CD14-positive monocyte (primary cell): ENCODE results near the gene ABCC3. TPM values are rescaled to one million over a fixed set of nuclear protein-coding genes. Genes with fewer than 3 reads are reported as not detected.
A peak's percentile ranks its signal among the peaks of the same experiment; 100 is the strongest.

Experiments
- DNase-seq, 3 donors: peaks; one replicate each; pipeline ENCODE4 v3.0.0-alpha.2; 2011 to 2022
- H2AFZ ChIP-seq: 2 replicates; pipeline ENCODE4 v1.6.0; 2012; ENCODE audit warnings: mild to moderate bottlenecking, low read depth, low read length, inconsistent platforms; ENCODE audit not compliant: insufficient read depth, poor library complexity, severe bottlenecking
- H3K27ac ChIP-seq, 2 donors: 1 replicate in 1 of 2; 2 replicates in 1 of 2; pipeline ENCODE4 v1.5.1; 2012 to 2013; ENCODE audit warnings: low read length in 2 of 2, control low read depth in 1 of 2, inconsistent platforms in 1 of 2, low read depth in 1 of 2, mild to moderate bottlenecking in 1 of 2
- H3K27me3 ChIP-seq, 2 donors: one replicate each; pipeline versions ENCODE4 v1.6.0 to v1.6.1; 2011 to 2013; ENCODE audit warnings: low read length in 2 of 2; ENCODE audit not compliant: control insufficient read depth in 2 of 2, insufficient read depth in 2 of 2
- H3K36me3 ChIP-seq, 2 donors: replicated peaks in 1 of 2; 1 replicate in 1 of 2; 2 replicates in 1 of 2; pipeline versions ENCODE4 v1.5.1 to v1.6.1; 2012 to 2013; ENCODE audit warnings: low read length in 2 of 2, control low read depth in 1 of 2, inconsistent platforms in 1 of 2, mild to moderate bottlenecking in 1 of 2; ENCODE audit not compliant: insufficient read depth in 2 of 2, control insufficient read depth in 1 of 2
- H3K4me1 ChIP-seq, 2 donors: 1 replicate in 1 of 2; 2 replicates in 1 of 2; pipeline versions ENCODE4 v1.5.1 to v1.6.1; 2012 to 2013; ENCODE audit warnings: low read length in 2 of 2, control low read depth in 1 of 2, inconsistent platforms in 1 of 2, mild to moderate bottlenecking in 1 of 2, moderate library complexity in 1 of 2; ENCODE audit not compliant: insufficient read depth in 2 of 2, control insufficient read depth in 1 of 2
- H3K4me2 ChIP-seq: replicated peaks from 2 replicates; pipeline ENCODE3; 2012; ENCODE audit warnings: low read length, moderate library complexity, mild to moderate bottlenecking; ENCODE audit not compliant: poor library complexity, severe bottlenecking; ENCODE audit errors: extremely low read depth
- H3K4me3 ChIP-seq, 3 experiments: fragments of 200-600 bp in 1 of 3; sonication (generic) in 1 of 3; replicated peaks in 1 of 3; 1 replicate in 2 of 3; 2 replicates in 1 of 3; pipeline ENCODE4 v1.5.1; 2011 to 2013; ENCODE audit warnings: low read length in 3 of 3, mild to moderate bottlenecking in 3 of 3, control low read depth in 2 of 3, low read depth in 2 of 3, inconsistent platforms in 1 of 3, moderate library complexity in 1 of 3
- H3K79me2 ChIP-seq: 2 replicates; pipeline ENCODE4 v1.6.0; 2012; ENCODE audit warnings: mild to moderate bottlenecking, control low read depth, inconsistent platforms, low read length, moderate library complexity; ENCODE audit not compliant: insufficient read depth
- H3K9ac ChIP-seq: 2 replicates; pipeline ENCODE4 v1.6.0; 2017; ENCODE audit warnings: low read length, mild to moderate bottlenecking; ENCODE audit not compliant: insufficient read depth, poor library complexity, severe bottlenecking
- H3K9me3 ChIP-seq, 2 donors: replicated peaks in 1 of 2; 1 replicate in 1 of 2; 2 replicates in 1 of 2; pipeline versions ENCODE4 v1.5.1 to v1.6.1; 2012 to 2013; ENCODE audit warnings: low read length in 2 of 2, control low read depth in 1 of 2; ENCODE audit not compliant: control insufficient read depth in 1 of 2, insufficient read depth in 1 of 2
- H4K20me1 ChIP-seq: 2 replicates; pipeline ENCODE4 v1.6.0; 2012; ENCODE audit warnings: mild to moderate bottlenecking, low read length, control low read depth, moderate library complexity; ENCODE audit not compliant: insufficient read depth
- H3K27ac Mint-ChIP-seq, 7 donors: one replicate each; pipeline ENCODE4 v1.8.0; 2020; ENCODE audit warnings: mild to moderate bottlenecking in 7 of 7, mixed read lengths in 7 of 7, moderate library complexity in 6 of 7, inconsistent platforms in 2 of 7
- H3K27me3 Mint-ChIP-seq, 3 donors: one replicate each; pipeline ENCODE4 v1.8.0; 2021 to 2022; ENCODE audit warnings: low read depth in 3 of 3, mild to moderate bottlenecking in 3 of 3, mixed read lengths in 3 of 3, moderate library complexity in 3 of 3, inconsistent platforms in 1 of 3
- H3K36me3 Mint-ChIP-seq, 2 donors: one replicate each; pipeline ENCODE4 v1.8.0; 2020; ENCODE audit warnings: mixed read lengths in 2 of 2, inconsistent platforms in 1 of 2, mild to moderate bottlenecking in 1 of 2
- H3K4me1 Mint-ChIP-seq: one replicate; pipeline ENCODE4 v1.8.0; 2020; ENCODE audit warnings: mild to moderate bottlenecking, mixed read lengths
- H3K4me3 Mint-ChIP-seq, 2 donors: one replicate each; pipeline ENCODE4 v1.8.0; 2020; ENCODE audit warnings: mild to moderate bottlenecking in 2 of 2, mixed read lengths in 2 of 2, moderate library complexity in 1 of 2
- H3K9me3 Mint-ChIP-seq, 7 donors: one replicate each; pipeline ENCODE4 v1.8.0; 2020 to 2022; ENCODE audit warnings: mixed read lengths in 7 of 7, mild to moderate bottlenecking in 6 of 7, moderate library complexity in 6 of 7, inconsistent platforms in 2 of 7
- CTCF ChIP-seq: fragments of 200-600 bp; IDR thresholded peaks from one replicate; pipeline ENCODE4 v1.8.0; 2022; ENCODE audit warnings: antibody characterized with exemption, mild to moderate bottlenecking
- WGBS: methylation state at CpG from one replicate; pipeline ENCODE4 v1.1.5; 2013; ENCODE audit warnings: missing lambda C conversion rate; ENCODE audit not compliant: insufficient coverage; 5-methylcytosine and 5-hydroxymethylcytosine counted together
- intact Hi-C, 2 donors: fragments of 100-400 bp; cut with micrococcal nuclease; formaldehyde crosslinking; loops; one replicate each; pipeline versions ENCODE4 v1.15.0 to v1.15.1; 2023
- polyA plus RNA-seq, 3 donors: library from polyadenylated mRNA; depleted of rRNA in 1 of 3; unstranded in 2 of 3; stranded (reverse) in 1 of 3; fragments of 300-500 nt in 2 of 3; fragments of >200 nt in 1 of 3; fragmentation: Illumina TruSeq in 2 of 3; gene quantifications; 1 replicate in 2 of 3; 2 replicates in 1 of 3; pipeline ENCODE4 v1.2.3, GENCODE V29; 2012 to 2021

Gene ABCC3
- polyA plus RNA-seq, 3 donors: 2.7 to 74.5 (median 11.4) TPM

DNA sequence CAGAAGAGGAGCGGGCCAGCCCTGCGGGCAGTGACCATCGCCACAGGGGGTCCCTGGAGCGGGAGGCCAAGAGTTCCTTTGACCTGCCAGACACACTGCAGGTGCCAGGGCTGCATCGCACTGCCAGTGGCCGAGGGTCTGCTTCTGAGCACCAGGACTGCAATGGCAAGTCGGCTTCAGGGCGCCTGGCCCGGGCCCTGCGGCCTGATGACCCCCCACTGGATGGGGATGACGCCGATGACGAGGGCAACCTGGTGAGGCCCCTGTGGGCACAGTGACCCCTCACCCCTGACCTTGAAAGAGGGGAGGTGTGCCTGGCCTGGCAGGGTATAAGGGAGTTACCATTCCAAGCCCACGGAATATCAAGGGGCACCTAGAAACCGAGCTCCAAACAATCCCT is 35.1 kb upstream of the ABCC3 start:
- H3K9ac ChIP-seq: no peak overlapping the region
- H3K4me1 ChIP-seq: peaks cover 4 to 6% of the 10 kb centered on the region in 2 donors
- H3K27ac ChIP-seq: no peak overlapping the region
- DNase-seq: no peak
- H3K9me3 ChIP-seq: no peaks in the 10 kb centered on the region
- intact Hi-C loops: no loop called here
- H3K36me3 ChIP-seq: no peaks in the 10 kb centered on the region
- peaks cover 0 to 9% of the 10 kb centered on the region in 2 donors for H3K27me3 ChIP-seq
- Mint-ChIP-seq H3K27ac (no peak overlapping the region), H3K36me3 (no peaks in the 10 kb centered on the region), H3K4me3 (no peak overlapping the region), H3K27me3 (peaks cover 19 to 27% (median 26%) of the 10 kb centered on the region in 3 donors), H3K4me1 (peaks cover 9% of the 10 kb centered on the region), H3K9me3 (no peaks in the 10 kb centered on the region)
- 94% methylated on average over 13 of the region's 15 CpGs for WGBS
- no peak for TF ChIP-seq CTCF
- H3K79me2 ChIP-seq: no peaks in the 10 kb centered on the region
- H4K20me1 ChIP-seq: no peaks in the 10 kb centered on the region
- H3K4me2 ChIP-seq: no peak overlapping the region
- no peak overlapping the region for H3K4me3 ChIP-seq
- H2AFZ ChIP-seq: no peak overlapping the region

GRCh38 chr17:50601823-50602375 is 32.8 kb upstream of the ABCC3 start:
- no peak overlapping the region for H3K27ac ChIP-seq
- peak overlapping the region in 1 of 7 donors; percentile 6 for H3K27ac Mint-ChIP-seq
- 84% methylated on average over 7 of the region's 13 CpGs for WGBS
- no peak overlapping the region for H3K4me3 ChIP-seq
- no peaks in the 10 kb centered on the region for H3K9me3 ChIP-seq
- H3K27me3 ChIP-seq: peaks cover 0 to 18% of the 10 kb centered on the region in 2 donors
- H3K27me3 Mint-ChIP-seq: peaks cover 25 to 47% (median 29%) of the 10 kb centered on the region in 3 donors
- H3K36me3 Mint-ChIP-seq: no peaks in the 10 kb centered on the region
- no peaks in the 10 kb centered on the region for H3K79me2 ChIP-seq
- no peak overlapping the region for H3K9ac ChIP-seq
- H3K9me3 Mint-ChIP-seq: no peaks in the 10 kb centered on the region
- no peak for DNase-seq
- no peak overlapping the region for H3K4me2 ChIP-seq
- no peaks in the 10 kb centered on the region for H3K36me3 ChIP-seq
- H2AFZ ChIP-seq: no peak overlapping the region
- no peak for TF ChIP-seq CTCF
- H4K20me1 ChIP-seq: no peaks in the 10 kb centered on the region
- intact Hi-C loops: no loop called here
- peaks cover 14% of the 10 kb centered on the region for H3K4me1 Mint-ChIP-seq
- H3K4me3 Mint-ChIP-seq: no peak overlapping the region
- no peaks in the 10 kb centered on the region for H3K4me1 ChIP-seq
